HG03354 (cell line): ENCODE data around the gene BCAP31.

ENCODE experiments used
- ATAC-seq: cut with Tn5 transposase; IDR thresholded peaks from one replicate; pipeline ENCODE4 v1.9.1; 2021; ENCODE audit warnings: mild to moderate bottlenecking; ENCODE audit not compliant: unreplicated experiment, poor library complexity, severe bottlenecking

BCAP31 gene

GRCh38 chrX:153724252-153725038 is at the start of gene BCAP31, which contains the start of gene ABCD1:
BCAP31 (minus strand) TSS chrX:153724387; CDS start chrX:153723244, 1,143 bp downstream.
ABCD1 (plus strand) TSS chrX:153724856; CDS start chrX:153725267, 411 bp downstream.
- ATAC-seq, result peak; percentile 57

GRCh38 chrX:153773218-153773611 is 49.0 kb upstream of the BCAP31 start:
- ATAC-seq, result no peak

GRCh38 chrX:153772316-153773217 is 48.4 kb upstream of the BCAP31 start:
- no peak for ATAC-seq

- no peak for ATAC-seq
Measured at GRCh38 chrX:153771415-153772315, 47.5 kb upstream of the BCAP31 start.

- no peak for ATAC-seq
Measured at GRCh38 chrX:153770601-153771414, 46.6 kb upstream of the BCAP31 start.

- ATAC-seq, result no peak
Measured at GRCh38 chrX:153769865-153770600, 45.8 kb upstream of the BCAP31 start.

GRCh38 chrX:153769158-153769864 is 45.1 kb upstream of the BCAP31 start:
- no peak for ATAC-seq

GRCh38 chrX:153768311-153769157 is 44.3 kb upstream of the BCAP31 start:
- no peak for ATAC-seq

- no peak for ATAC-seq
Measured at GRCh38 chrX:153767674-153768055, 43.5 kb upstream of the BCAP31 start.

GRCh38 chrX:153766871-153767673 is 42.9 kb upstream of the BCAP31 start:
- no peak for ATAC-seq

- ATAC-seq, result no peak
Measured at GRCh38 chrX:153766098-153766817, 42.1 kb upstream of the BCAP31 start.

- no peak for ATAC-seq
Measured at GRCh38 chrX:153765138-153766079, 41.2 kb upstream of the BCAP31 start.

- ATAC-seq, result no peak
Measured at GRCh38 chrX:153764786-153765137, 40.6 kb upstream of the BCAP31 start.

- ATAC-seq, result peak; percentile 73
Measured at GRCh38 chrX:153763989-153764755, 40.0 kb upstream of the BCAP31 start, which contains the start of gene PLXNB3. PLXNB3 (plus strand) TSS chrX:153764249; CDS start chrX:153765536, 1,287 bp downstream.
